Left forelimb (tissue), 1 donor: Measurements from ENCODE around the gene GATM.
"Not testable (repeated sequence)": the region's sequence is repeated elsewhere in the genome, so short reads cannot be mapped to it uniquely, and the experiment has no call there.

ENCODE experiments used
- DNase-seq: peaks from one replicate; pipeline ENCODE4 v3.0.0-alpha.2; 2018; ENCODE audit warnings: low spot score

The GATM gene

GRCh38 chr15:45354711-45355110 is 23.6 kb downstream of the GATM start:
- DNase-seq: no peak

GRCh38 chr15:45351227-45351626 is 27.1 kb downstream of the GATM start:
- DNase-seq: no peak

- no peak for DNase-seq
Observed at GRCh38 chr15:45349623-45350022, 28.7 kb downstream of the GATM start.

GRCh38 chr15:45347989-45348388 is 30.4 kb downstream of the GATM start:
- DNase-seq: no peak

- no peak for DNase-seq
Observed at GRCh38 chr15:45347033-45347432, 31.3 kb downstream of the GATM start.

- no peak for DNase-seq
Observed at GRCh38 chr15:45346381-45346780, 32.0 kb downstream of the GATM start.

GRCh38 chr15:45343258-45343860 is 35.0 kb downstream of the GATM start:
- DNase-seq: no peak

GRCh38 chr15:45341790-45342189 is 36.6 kb downstream of the GATM start:
- no peak for DNase-seq

GRCh38 chr15:45340429-45340828 is 37.9 kb downstream of the GATM start:
- no peak for DNase-seq

- no peak for DNase-seq
Observed at GRCh38 chr15:45338417-45338816, 39.9 kb downstream of the GATM start.

GRCh38 chr15:45337224-45337623 is 41.1 kb downstream of the GATM start:
- no peak for DNase-seq

- peak; percentile 65 for DNase-seq
Observed at GRCh38 chr15:45333550-45333949, 44.8 kb downstream of the GATM start.

GRCh38 chr15:45332694-45333093 is 45.6 kb downstream of the GATM start:
- no peak for DNase-seq

GRCh38 chr15:45331972-45332371 is 46.4 kb downstream of the GATM start:
- DNase-seq: no peak

GRCh38 chr15:45328663-45329062 is 49.7 kb downstream of the GATM start:
- no peak for DNase-seq

GRCh38 chr15:45326741-45327140 is 51.6 kb downstream of the GATM start:
- DNase-seq: no peak

GRCh38 chr15:45326280-45326679 is 52.1 kb downstream of the GATM start:
- no peak for DNase-seq

- no peak for DNase-seq
Observed at GRCh38 chr15:45320581-45321205, 57.7 kb downstream of the GATM start.

- no peak for DNase-seq
Observed at GRCh38 chr15:45319472-45320214, 58.7 kb downstream of the GATM start.

GRCh38 chr15:45314960-45315359 is 63.4 kb downstream of the GATM start:
- DNase-seq: no peak

GRCh38 chr15:45314117-45314516 is 64.2 kb downstream of the GATM start:
- not testable (repeated sequence) for DNase-seq
